Urothelium cell line (cell line): ENCODE data around the gene SLC22A4.

Source experiments
- DNase-seq: peaks from one replicate; pipeline ENCODE4 v3.0.0; 2011; ENCODE audit warnings: low spot score, mixed read lengths
- FAIRE-seq: peaks from 2 replicates; lab custom pipeline; 2011; peaks lifted over from hg19 to GRCh38; lab: Jason Lieb, UNC

Gene SLC22A4

DNA sequence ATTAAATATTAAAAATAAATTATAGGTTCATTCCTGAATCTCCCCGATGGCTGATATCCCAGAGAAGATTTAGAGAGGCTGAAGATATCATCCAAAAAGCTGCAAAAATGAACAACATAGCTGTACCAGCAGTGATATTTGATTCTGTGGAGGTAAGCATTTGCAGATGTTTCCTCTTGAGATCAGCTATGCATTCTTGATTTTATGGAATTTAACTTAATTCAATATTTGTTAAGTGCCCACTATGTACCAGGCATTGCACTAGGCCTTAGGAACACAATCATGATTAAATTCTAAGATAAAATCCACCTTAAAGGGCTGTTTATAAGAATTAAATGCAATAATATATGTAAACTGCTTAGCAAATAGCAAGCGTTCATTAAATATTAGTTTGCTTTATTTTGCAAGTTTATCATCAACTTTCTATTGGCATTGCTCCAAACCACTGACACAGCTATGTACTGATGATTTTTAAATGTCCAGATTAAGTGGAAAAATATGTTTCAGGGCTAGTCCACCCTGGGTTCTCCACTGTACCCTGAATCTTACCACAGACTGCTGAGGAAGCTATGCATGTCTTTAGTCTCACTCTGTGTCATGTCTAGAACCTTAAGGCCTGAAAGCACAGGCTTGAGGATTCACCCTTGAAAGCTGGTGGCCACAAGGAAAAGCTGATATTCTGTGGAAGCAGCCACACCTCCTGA lies 33.2 kb downstream of the SLC22A4 start:
- no peak for FAIRE-seq
- DNase-seq: no peak

DNA sequence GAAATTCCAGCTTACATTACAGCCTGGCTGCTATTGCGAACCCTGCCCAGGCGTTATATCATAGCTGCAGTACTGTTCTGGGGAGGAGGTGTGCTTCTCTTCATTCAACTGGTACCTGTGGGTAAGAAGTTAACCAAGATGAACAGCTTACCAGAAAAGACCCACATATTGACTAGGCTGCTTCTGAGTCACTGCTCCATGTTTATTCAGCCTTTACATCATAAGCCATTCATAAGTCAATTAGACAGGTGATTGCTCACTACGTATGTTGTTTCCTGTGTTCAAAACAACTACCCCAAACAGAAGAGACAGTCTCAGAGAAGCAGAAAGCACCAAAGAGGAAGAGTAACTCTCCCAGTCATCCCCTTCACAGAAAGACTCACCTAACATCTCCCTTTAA lies 40.6 kb downstream of the SLC22A4 start:
- no peak for DNase-seq
- peak; percentile 9 for FAIRE-seq

DNA sequence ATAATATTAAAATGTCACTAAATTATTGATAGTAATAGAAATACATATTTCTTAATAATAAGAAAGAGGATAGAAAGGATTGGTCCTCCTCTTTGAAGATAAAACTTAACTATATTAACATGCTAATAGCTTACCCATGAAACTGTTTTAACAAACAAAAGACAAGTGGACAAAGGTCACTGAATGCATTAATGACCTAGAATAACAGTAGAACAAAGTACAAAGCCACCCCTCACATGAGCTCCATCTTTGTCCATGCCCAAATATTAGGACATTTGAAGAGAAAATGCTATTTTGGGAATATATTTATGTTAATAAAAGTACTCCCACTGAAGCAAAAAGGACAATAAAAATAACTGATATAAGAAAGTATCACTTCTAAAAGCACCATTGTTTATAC lies 41.2 kb downstream of the SLC22A4 start:
- FAIRE-seq (no peak), DNase-seq (no peak)

DNA sequence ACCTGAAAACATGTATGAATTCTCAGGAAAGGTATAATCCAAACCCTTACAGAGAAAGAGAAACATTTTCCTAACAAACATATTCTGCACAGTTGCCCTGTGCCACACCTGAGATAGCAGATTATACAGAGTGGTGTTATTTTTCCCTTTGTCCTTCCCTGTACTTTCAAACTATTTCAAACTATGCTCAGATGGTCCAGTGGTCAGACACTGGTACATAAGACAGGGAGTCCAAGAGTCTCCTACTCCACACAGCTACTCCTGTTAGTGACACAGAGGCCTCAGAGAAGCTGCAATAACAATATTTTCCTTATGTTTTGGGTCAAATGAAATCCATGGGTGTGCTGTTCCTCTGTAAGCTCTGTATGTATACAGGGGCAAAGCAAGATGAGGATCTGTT lies 45.3 kb downstream of the SLC22A4 start:
- FAIRE-seq: no peak
- no peak for DNase-seq

DNA sequence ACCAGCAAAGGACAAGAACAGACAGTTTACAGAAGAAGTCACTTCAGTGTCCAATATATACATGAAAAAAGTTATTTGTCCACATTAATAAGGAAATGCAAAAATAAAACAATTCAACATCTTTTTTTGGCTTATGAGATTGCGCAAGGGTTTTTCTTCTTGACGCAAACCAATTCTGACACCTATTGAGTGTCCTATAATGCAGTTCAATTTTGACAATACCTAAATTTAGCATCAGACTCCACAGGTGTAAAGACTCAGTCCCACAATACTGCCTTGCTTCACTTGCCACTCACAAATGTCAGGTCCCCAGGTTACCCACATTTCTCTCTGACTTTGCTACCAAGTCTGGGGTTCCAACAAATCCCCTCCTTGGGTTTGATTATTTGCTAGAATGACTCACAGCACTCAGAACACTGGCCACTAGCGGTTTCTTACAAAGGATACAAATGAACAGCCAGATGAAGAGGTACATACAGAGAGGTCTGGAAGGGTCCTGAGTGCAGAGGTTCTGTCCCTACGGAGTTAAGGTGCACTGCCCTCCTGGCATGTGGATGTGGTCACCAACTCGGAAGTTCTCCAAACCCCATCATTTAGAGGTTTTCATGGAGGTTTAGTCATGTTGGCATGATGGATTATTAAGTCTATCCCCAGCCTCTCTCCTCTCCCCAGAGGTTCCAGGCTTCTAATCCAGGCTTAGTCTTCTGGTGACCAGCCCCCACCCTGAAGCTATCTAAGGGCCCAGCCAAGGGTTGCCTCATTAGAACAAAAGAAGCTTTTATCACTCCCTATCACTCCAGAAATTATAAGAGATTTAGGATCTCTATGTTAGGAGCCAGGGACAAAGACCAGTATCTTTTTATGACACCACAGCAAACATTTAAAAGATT lies 48.3 kb downstream of the SLC22A4 start:
- FAIRE-seq (no peak), DNase-seq (no peak)

DNA sequence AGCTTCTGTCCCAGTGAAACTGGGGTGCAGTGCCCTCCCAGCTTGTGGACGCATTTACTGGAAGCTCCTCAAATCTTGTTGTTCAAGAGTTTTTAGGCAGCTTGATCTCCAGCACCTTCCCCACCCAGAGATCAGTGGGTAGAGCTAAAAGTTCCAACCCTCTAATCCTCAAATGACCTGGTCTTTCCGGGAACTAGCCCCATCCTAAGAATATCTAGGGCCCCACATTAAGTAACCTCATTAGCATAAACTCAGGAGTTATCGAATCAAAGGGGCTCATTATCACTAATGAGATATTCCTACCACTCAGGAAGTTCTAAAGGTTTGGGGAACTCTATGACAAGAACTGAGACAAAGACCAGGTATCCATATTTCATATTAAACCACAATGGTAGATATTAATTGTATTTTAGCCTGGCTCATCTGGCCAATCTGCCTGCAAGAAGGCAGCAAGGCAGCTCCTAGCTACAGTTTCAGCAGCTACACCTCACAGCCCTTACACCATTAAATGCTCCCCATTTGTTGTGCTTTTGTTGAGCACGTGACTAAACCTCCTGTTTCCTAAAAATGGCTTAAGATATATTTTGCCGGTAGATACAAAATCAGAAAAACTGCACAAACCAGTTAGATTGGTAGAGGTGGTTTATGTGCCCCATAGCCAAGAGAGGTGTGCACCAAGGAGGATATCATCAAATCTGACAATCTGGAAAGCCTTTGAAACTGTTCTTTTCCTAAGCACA lies 50.8 kb downstream of the SLC22A4 start:
- no peak for FAIRE-seq
- no peak for DNase-seq

DNA sequence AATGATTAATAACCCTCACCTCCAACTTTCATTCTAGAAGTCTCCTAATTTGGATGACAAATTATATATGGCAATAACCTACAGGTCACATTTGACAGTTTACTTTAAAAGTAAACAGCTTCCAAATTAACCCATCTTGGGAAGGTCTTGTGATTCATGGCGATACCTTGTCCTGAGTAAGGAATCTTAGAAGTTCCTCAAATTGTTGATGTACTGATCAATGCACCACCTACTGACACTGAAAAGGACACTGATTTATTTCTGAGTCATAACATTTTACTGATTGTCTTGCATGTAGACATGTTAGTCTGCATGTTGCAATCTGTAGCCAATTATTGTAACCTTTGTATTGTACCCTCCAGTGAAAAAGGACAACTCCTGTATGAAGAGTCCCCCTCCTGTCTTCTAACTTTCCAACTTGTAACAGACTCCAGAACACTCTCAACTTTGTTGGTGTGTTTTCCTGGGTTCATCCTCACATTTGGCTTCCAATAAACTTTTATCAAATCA lies 59.3 kb downstream of the SLC22A4 start:
- DNase-seq (no peak), FAIRE-seq (no peak)

DNA sequence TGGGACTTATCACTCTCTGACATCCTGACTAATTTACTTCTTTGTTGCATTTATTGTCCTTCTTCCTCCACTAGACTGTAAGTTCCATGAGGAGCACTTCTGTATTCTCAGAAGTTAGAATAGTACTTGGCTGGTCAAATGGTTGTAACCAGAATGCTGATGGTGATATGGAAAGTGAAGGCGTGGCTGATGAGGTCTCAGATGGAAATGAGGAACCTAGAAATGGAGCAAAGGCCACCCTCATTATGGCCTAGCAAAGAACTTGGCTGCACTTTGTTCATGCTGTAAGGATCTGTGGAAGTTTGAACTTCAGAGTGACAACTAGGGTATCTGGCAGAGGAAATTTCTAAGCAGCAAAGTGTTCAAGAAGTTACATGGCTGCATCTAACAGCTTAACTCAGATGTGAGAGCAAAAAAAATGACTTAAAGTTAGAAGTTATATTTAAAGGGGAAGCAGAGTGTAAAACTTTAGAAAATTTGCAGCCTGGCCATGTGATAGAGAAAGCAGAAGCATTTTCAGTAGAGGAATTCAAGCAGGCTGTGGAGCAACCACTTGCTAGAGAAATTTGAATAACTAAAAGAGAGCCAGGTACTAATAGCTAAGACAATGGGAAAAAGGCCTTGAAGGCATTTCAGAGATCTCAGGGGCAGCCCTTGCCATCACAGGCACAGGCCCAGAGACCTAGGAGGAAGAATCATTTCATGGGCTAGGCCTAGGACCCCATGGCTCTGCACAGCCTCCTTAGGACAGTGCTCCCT lies 60.4 kb downstream of the SLC22A4 start:
- FAIRE-seq: no peak
- DNase-seq: no peak

DNA sequence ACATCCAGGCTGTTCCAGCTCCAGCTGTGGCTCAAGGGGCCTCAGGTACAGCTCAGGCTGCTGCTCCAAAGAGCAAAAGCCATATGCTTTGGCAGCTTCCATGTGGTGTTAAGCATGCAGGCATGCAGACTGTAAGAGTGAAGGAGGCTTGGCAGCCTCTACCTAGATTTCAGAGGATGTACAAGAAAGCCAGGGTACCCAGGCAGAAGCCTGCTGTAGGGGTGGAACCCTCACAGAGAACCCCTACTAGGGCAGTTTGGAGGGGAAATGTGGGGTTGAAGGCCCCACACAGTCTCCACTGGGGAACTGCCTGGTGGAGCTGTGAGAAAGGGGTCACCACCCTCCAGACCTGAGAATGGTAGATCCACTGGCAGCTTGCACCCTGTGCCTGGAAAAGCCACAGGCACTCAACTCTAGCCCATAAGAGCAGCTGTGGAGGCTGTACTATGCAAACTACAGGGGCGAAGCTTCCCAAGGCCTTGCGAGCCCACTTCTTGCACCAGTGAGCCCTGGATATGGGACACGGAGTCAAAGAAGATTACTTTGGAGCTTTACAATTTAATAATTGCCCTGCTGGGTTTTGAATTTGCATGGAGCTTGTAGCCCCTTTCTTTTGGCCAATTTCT lies 61.1 kb downstream of the SLC22A4 start:
- FAIRE-seq: no peak

DNA sequence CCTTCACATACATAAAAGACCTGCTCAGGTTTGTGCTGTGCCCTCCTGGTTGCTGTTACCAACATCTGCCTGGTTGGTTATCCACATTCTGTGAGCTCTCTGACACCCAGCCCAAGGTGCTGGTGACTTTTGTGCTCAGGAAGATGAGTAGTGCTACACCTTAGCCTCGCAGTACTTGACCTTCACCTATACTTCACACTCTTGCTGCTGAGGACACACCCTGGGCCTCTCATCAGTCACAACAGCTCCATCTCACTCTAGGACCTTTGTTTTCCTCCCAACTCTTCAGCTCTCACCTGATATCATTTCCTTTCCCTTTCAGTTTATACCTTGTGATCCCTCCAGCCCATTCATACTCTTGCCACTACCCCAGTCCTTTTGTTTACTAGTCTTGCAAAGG lies 64.6 kb downstream of the SLC22A4 start:
- no peak for DNase-seq
- no peak for FAIRE-seq

More for the DNA sequence above, 61.1 kb downstream of the SLC22A4 start:
- DNase-seq: no peak

DNA sequence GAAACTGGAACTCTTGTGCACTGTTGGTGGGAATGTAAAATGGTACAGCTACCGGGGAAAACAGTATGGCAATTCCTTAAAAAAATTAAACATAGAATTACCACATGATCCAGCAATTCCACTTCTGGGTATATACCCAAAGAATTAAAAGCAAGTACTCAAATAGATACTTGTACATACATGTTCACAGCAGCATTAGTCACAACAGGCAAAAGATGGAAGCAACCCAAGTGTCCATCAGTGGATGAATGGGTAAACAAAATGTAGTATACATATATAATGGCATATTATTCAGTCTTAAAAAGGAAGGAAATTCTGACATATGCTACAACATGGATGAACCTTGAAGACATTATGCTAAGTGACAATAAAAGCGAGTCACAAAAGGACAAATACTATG lies 67.9 kb downstream of the SLC22A4 start:
- DNase-seq: no peak

DNA sequence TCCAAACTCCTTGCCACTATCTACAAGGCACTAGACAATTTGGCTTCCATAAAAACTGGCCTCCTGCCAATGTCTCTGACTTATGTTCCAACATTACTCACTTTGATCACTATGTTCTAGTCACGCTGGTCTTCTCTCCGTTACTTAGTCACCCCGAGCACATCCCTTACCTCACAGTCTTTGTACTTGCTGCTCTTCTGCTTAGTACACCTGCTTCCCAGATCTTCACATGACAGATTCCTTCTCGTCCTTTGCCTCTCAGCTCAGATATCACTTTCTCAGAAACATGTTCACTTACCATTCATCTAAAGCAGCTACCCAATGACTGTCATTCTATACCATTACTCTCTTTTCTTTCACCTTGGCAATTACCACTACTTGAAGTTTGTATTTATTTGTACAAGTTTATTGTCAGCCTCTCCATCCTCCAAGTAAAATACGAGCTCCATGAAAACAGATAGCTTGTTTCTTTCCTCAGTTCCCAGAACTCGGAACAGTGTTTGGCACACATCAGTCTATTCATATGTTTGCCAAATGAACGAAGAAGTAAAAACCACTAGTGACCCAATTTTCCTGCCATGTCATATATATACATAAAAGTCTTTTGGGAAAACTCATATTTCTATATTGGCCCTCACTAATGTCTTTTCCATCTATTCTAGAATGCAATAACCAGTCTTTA lies 69.4 kb downstream of the SLC22A4 start:
- DNase-seq: peak; percentile 79
- peak; percentile 59 for FAIRE-seq

More for the DNA sequence above, 67.9 kb downstream of the SLC22A4 start:
- no peak for FAIRE-seq

DNA sequence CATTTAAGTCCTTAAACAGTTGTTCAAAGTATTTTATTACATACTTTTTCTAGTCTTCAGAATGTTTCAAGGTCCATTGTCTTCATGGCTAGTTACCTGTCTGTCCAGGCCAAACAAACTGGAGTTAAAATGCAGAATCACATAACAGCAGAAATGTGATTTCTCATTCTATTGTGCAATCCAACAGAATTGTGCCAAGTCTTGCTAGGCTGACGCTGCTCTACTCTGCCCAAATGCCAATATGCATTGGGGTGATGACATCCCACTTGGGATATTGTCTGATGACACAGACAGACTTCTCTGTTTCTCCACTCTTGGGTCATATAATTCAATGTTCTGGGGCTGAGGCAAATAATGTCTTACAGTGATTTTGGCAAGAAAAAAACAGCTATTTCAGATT lies 70.1 kb downstream of the SLC22A4 start:
- peak; percentile 40 for FAIRE-seq
- DNase-seq: no peak

DNA sequence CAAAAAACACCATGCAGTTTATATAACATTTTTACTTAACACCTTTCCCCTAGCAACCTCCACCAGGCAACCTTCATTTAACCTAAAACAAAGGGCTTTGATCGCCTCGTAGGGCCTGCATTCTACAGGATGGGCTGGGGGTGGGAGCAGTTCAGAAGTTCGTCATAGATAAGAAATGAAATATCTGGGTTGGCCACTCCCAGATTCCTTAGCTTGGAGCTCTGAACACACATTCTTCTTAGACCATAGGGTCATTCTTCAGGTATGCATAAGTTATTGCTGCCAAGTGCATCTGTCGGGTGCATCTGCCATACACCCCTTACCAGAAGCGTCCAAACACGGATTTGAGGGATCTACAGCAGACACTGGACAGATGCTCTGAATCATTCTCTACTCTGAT lies 71.0 kb downstream of the SLC22A4 start:
- peak; percentile 76 for DNase-seq
- peak; percentile 9 for FAIRE-seq

DNA sequence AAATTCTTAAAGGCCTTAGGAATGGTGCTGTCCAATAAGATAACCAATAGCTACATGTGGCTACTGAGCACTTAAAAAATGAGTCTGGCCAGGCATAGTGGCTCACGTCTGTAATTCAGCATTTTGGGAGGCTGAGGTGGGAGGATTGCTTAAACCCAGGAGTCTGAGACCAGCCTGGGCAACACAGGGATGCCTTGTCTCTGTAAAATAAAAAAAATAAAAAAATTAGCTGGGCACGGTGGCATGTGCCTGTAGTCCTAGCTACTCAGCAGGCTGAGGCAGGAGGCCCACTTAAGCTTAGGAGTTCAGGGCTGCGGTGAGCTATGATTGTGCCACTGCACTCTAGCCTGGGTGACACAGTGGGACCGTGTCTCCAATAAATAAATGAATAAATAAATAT lies 74.0 kb downstream of the SLC22A4 start:
- no peak for FAIRE-seq
- DNase-seq: no peak

DNA sequence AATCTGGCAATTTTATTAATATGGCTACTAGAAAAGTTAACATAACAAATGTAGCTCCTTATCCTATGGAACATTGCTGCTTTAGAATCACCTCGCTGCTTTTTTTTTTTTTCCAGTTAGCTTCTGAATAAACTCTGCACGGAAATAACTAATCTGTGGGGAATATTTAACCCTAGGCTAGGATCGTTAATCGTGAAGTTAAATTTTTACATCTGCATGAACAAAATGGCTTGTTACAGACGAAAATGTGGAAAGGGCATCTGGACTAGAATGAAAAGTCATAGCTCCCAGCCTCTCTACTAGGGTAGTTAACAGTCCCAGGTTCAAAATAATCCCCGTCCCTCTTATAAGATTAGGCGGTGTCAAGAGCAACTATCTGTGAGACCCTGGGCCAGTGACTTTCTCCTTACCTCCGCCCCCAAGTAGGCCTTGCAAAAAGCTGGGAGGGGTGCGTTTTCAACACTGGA lies 74.8 kb downstream of the SLC22A4 start:
- no peak for DNase-seq

DNA sequence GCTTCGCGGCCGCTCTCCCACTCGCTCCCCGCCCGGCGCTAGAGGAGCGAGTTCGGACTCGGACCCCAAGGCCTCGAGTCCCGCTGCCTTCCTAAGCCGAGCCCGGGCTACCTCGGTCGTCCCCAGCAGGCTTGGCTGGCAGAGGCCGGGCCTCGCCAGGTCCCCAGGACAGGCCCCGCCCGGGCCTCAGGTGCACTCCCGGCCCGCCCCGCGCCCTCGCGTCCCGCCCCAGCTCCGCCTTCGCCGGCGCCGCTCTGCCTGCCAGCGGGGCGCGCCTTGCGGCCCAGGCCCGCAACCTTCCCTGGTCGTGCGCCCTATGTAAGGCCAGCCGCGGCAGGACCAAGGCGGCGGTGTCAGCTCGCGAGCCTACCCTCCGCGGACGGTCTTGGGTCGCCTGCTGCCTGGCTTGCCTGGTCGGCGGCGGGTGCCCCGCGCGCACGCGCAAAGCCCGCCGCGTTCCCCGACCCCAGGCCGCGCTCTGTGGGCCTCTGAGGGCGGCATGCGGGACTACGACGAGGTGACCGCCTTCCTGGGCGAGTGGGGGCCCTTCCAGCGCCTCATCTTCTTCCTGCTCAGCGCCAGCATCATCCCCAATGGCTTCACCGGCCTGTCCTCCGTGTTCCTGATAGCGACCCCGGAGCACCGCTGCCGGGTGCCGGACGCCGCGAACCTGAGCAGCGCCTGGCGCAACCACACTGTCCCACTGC lies 75.4 kb downstream of the SLC22A4 start, which contains the start of gene SLC22A5:
Gene SLC22A5, plus strand, starts transcription at position 237 of the 707 bp plus-strand sequence. Its CDS starts 263 bp downstream, at position 500.
- FAIRE-seq: no peak
- DNase-seq: peak; percentile 83

More for the DNA sequence above, 74.8 kb downstream of the SLC22A4 start:
- no peak for FAIRE-seq

DNA sequence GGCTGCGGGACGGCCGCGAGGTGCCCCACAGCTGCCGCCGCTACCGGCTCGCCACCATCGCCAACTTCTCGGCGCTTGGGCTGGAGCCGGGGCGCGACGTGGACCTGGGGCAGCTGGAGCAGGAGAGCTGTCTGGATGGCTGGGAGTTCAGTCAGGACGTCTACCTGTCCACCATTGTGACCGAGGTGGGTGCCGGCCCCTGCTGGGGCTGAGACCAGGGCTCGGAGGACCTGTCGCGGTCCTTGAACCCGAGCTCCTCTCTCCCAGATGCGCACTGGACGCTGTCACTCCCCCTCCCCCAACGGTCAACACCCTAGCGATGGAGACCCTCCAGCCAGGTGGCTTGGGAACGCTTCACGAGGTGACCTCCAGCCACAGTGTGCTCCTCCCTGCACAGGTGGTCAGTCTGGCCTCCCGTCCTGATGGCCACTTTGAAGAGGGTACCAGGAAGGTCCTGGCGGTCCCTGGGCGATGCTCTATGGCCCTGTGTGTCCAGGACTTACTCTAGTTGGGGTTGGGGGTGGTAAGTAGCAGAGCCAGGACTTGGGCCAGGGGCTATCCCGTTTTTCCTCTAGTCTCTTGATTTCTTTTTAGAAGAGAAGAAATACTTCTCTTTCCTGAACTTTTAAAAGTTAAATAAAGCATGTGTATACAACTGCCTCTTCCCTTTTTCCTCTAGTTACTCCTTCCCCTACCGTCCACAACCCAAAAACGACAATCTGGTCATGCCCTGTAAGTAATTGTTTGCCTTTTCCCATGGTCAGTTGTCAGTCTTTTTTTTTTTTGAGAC lies 76.2 kb downstream of the SLC22A4 start:
- FAIRE-seq: no peak
- DNase-seq: no peak
